ENCODE measurements around the gene ACYP2.

DNA sequence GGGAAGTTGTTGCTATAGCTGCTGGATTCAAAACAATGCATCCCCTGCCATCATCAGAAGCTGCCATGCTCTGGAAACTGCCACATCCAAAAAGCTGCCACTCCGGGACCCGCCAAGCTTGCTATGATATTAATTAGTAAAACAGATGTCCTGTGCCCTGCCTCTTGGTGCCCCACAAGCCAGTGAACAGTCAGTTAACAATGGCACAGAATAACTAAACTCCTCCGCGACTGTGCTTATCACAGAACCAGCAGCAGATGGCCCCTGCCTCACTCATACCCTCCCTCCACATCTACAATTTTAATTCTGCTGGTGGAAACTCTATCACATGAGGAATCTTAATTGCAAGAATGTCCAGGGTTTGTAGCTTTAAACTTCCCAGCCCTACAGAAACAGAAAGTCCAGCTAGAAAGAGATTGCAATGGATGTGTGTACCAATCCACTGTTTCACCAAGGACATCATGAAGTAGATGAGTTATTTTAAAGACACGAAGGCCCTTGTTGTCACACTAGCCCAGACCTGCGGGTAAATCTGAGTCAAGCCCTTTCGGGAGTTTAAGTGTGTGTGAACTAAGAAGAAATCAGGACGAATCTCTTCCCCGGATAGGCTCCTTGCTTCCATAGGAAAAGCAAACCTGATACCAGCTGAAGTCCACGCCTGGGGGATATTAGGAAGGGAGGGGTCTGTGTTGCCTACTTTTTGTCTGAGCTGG lies 7.4 kb upstream of the ACYP2 start:
- TF ChIP-seq TCF4 (CRISPR knock-in tag; IDR thresholded peaks at IDR 0.05; ENCODE audit: borderline replicate concordance) = peak; percentile 82
- TF ChIP-seq, protein P1, sequence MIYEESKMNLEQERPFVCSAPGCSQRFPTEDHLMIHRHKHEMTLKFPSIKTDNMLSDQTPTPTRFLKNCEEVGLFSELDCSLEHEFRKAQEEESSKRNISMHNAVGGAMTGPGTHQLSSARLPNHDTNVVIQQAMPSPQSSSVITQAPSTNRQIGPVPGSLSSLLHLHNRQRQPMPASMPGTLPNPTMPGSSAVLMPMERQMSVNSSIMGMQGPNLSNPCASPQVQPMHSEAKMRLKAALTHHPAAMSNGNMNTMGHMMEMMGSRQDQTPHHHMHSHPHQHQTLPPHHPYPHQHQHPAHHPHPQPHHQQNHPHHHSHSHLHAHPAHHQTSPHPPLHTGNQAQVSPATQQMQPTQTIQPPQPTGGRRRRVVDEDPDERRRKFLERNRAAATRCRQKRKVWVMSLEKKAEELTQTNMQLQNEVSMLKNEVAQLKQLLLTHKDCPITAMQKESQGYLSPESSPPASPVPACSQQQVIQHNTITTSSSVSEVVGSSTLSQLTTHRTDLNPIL (CRISPR knock-in tag; IDR thresholded peaks at IDR 0.05; ENCODE audit: low read depth) = no peak
- no peak for TF ChIP-seq ARNTL (CRISPR knock-in tag; IDR thresholded peaks at IDR 0.05; ENCODE audit: borderline replicate concordance, low read depth)
- TF ChIP-seq ZFP30 (CRISPR knock-in tag; IDR thresholded peaks at IDR 0.05) = no peak
- no peak for TF ChIP-seq ISL1 (CRISPR knock-in tag; IDR thresholded peaks at IDR 0.05)
- TF ChIP-seq RARB (CRISPR knock-in tag; IDR thresholded peaks at IDR 0.05) = no peak
- TF ChIP-seq PATZ1 (CRISPR knock-in tag; IDR thresholded peaks at IDR 0.05; ENCODE audit: borderline replicate concordance) = no peak
- no peak for TF ChIP-seq ZC3H10 (CRISPR knock-in tag; IDR thresholded peaks at IDR 0.05)
- TF ChIP-seq PPARA (CRISPR knock-in tag; IDR thresholded peaks at IDR 0.05; ENCODE audit: borderline replicate concordance) = no peak
- TF ChIP-seq BACH2 (CRISPR knock-in tag; IDR thresholded peaks at IDR 0.05; ENCODE audit: borderline replicate concordance) = no peak
- TF ChIP-seq ZNF8 (CRISPR knock-in tag; IDR thresholded peaks at IDR 0.05) = no peak
- no peak for TF ChIP-seq ZNF565 (CRISPR knock-in tag; conservative IDR thresholded peaks at IDR 0.05; ENCODE audit: low read depth)
- peak; percentile 55; the same call in 1 of the 2 replicates for TF ChIP-seq ZFP3 (CRISPR knock-in tag; IDR thresholded peaks at IDR 0.05)
- TF ChIP-seq TOX (CRISPR knock-in tag; IDR thresholded peaks at IDR 0.05; ENCODE audit: borderline replicate concordance) = no peak
